ENCODE results near the gene CELF2.

CELF2 gene

GRCh38 chr10:11023009-11023953 lies 5.6 kb downstream of the CELF2 start:
- no peak for DNase-seq (ENCODE audit: low read depth in 2 of 2)

- DNase-seq (ENCODE audit: low read depth in 2 of 2), result no peak
These were observed 6.9 kb downstream of the CELF2 start for GRCh38 chr10:11024596-11024995.

GRCh38 chr10:11025978-11026377 lies 8.3 kb downstream of the CELF2 start:
- no peak for DNase-seq (ENCODE audit: low read depth in 2 of 2)

GRCh38 chr10:11026773-11027172 lies 9.1 kb downstream of the CELF2 start:
- DNase-seq (ENCODE audit: low read depth in 2 of 2), result no peak

- no peak for DNase-seq (ENCODE audit: low read depth in 2 of 2)
These were observed 17.1 kb downstream of the CELF2 start for GRCh38 chr10:11034762-11035161.

- no peak for DNase-seq (ENCODE audit: low read depth in 2 of 2)
These were observed 17.8 kb downstream of the CELF2 start for GRCh38 chr10:11035301-11035991.

- no peak for DNase-seq (ENCODE audit: low read depth in 2 of 2)
These were observed 18.8 kb downstream of the CELF2 start for GRCh38 chr10:11036424-11037011.

GRCh38 chr10:11037991-11038390 lies 20.3 kb downstream of the CELF2 start:
- DNase-seq (ENCODE audit: low read depth in 2 of 2), result no peak

- no peak for DNase-seq (ENCODE audit: low read depth in 2 of 2)
These were observed 24.7 kb downstream of the CELF2 start for GRCh38 chr10:11042357-11042756.

- DNase-seq (ENCODE audit: low read depth in 2 of 2), result no peak
These were observed 25.4 kb downstream of the CELF2 start for GRCh38 chr10:11043039-11043438.

- no peak for DNase-seq (ENCODE audit: low read depth in 2 of 2)
These were observed 25.9 kb downstream of the CELF2 start for GRCh38 chr10:11043446-11044127.

- DNase-seq (ENCODE audit: low read depth in 2 of 2), result no peak
These were observed 27.8 kb downstream of the CELF2 start for GRCh38 chr10:11045487-11045886.

- no peak for DNase-seq (ENCODE audit: low read depth in 2 of 2)
These were observed 28.5 kb downstream of the CELF2 start for GRCh38 chr10:11045995-11046775.

- no peak for DNase-seq (ENCODE audit: low read depth in 2 of 2)
These were observed 29.1 kb downstream of the CELF2 start for GRCh38 chr10:11046776-11047160.

GRCh38 chr10:11048707-11049278 lies 31.1 kb downstream of the CELF2 start:
- no peak for DNase-seq (ENCODE audit: low read depth in 2 of 2)

GRCh38 chr10:11049806-11050205 lies 32.1 kb downstream of the CELF2 start:
- no peak for DNase-seq (ENCODE audit: low read depth in 2 of 2)

- no peak for DNase-seq (ENCODE audit: low read depth in 2 of 2)
These were observed 32.9 kb downstream of the CELF2 start for GRCh38 chr10:11050301-11051287.

GRCh38 chr10:11057018-11057417 lies 39.3 kb downstream of the CELF2 start:
- no peak for DNase-seq (ENCODE audit: low read depth in 2 of 2)

GRCh38 chr10:11057448-11057847 lies 39.8 kb downstream of the CELF2 start:
- DNase-seq (ENCODE audit: low read depth in 2 of 2), result no peak

- no peak for DNase-seq (ENCODE audit: low read depth in 2 of 2)
These were observed 40.3 kb downstream of the CELF2 start for GRCh38 chr10:11057994-11058393.
